C1 segment of cervical spinal cord (tissue), 14 donors: ENCODE measurements around the gene AGTR2.
"Not testable (repeated sequence)": the region's sequence is repeated elsewhere in the genome, so short reads cannot be mapped to it uniquely, and the experiment has no call there.

Experiments
- DNase-seq, 14 donors: peaks; one replicate each; lab custom pipeline; 2025; lab: John Stamatoyannopoulos, UW

Gene AGTR2, protein sequence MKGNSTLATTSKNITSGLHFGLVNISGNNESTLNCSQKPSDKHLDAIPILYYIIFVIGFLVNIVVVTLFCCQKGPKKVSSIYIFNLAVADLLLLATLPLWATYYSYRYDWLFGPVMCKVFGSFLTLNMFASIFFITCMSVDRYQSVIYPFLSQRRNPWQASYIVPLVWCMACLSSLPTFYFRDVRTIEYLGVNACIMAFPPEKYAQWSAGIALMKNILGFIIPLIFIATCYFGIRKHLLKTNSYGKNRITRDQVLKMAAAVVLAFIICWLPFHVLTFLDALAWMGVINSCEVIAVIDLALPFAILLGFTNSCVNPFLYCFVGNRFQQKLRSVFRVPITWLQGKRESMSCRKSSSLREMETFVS

DNA sequence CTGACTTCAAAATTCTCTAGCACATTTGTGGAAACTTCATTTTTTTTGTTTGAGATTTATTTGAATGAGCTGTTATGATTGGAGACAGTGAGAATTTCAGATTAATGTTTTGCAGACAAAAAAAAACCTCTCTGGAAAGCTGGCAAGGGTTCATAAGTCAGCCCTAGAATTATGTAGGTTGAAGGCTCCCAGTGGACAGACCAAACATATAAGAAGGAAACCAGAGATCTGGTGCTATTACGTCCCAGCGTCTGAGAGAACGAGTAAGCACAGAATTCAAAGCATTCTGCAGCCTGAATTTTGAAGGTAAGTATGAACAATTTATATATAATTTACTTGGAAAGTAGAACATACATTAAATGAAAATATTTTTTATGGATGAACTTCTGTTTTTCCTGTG, at the start of gene AGTR2:
Gene AGTR2, plus strand, starts transcription at position 234 of the 400 bp plus-strand sequence. CDS start 1,537 bp downstream, outside the sequence.
- DNase-seq: no peak

DNA sequence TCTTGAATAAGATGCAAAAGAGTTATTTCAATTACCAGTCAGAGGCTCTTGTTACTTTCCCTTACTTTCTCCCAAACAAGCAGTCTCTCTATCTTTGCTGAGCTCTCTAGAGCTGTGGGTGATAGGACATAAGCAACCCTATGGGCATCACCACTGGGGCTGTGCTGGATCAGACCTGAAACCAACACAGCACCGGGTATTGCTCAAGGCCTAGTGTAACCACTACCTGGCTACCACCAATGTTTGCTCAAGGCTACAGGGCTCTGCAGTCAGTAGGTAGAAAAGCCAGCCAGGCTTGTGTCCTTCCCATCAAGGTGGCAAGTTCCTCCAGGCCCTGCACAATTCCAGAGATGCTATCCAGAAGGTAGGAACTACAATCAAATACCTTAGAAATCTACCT, 35.3 kb upstream of the AGTR2 start:
- no peak for DNase-seq

DNA sequence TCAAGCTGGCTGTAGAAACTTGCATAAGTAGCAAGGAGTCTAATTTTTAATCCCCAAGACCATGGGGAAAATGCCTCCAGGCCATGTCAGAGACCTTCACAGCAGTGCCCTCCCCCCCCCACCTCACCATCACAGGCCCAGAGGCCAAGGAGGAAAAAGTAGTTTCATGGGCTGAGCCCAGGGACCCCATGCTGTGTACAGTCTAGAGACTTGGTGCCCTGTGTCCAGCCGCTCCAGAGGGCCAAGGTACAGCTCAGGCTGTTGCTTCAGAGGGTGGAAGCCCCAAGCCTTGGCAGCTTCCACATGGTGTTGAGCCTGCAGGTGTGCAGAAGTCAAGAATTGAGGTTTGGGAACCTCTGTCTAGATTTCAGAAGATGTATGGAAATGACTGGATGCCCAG, 29.3 kb upstream of the AGTR2 start:
- DNase-seq: not testable (repeated sequence)

- no peak for DNase-seq
Observed at GRCh38 chrX:116142976-116143375, 27.6 kb upstream of the AGTR2 start.

GRCh38 chrX:116172976-116173375, 2.4 kb downstream of the AGTR2 start:
- no peak for DNase-seq

DNA sequence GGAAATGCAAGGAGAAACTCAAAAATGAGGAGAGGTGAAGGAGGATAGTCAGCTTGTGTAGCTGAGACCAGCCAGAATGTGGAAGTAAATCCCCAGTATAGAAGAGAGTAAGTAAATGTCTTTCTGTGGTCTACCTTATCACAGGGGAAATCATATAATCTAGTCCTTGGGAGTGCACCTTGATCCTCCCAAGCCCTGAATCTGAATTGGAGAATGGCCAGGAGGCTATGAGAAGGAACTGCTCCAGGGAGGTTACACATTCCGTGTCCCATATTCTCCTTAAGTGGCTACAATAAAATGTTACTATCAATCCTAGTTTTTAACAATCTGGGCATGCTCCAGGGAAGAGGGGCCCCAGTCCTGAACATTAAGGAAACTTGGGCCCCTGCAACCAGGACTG, 10.8 kb downstream of the AGTR2 start:
- no peak for DNase-seq

DNA sequence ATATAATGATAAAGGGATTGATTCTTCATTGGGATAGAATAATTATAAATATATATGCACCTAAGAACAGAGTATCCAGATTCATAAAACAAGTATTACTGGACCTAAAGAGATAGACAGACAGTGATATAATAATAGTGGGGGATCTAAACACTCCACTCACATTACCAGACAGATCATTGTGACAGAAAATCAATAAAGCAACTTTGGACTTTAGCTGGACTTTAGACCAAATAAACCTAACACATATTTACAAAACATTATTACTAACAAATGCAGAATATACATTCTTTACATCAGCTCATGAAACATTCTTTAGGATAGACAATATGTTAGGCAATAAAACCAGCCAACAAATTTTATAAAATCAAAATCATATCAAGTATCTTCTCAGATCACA, 14.6 kb downstream of the AGTR2 start:
- DNase-seq: no peak

DNA sequence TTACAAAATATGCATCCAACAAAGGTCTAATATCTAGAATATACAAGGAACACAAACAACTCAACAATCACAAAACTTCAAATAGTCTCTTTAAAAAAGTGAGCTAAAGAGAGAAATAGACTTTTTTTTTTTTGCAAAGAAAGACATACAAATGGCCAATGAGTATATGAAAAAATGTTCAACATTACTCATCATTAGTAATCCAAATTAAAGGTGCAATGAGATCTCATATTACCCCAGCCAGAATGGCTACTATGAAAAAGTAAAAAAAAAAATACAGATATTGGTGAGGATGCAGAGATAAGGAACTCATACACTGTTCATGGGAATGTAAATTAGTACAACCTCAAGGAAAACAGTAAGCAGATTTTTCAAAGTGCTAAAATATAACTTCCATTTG, 24.1 kb downstream of the AGTR2 start:
- no peak for DNase-seq

- no peak for DNase-seq
Observed at GRCh38 chrX:116198235-116198634, 27.7 kb downstream of the AGTR2 start.

DNA sequence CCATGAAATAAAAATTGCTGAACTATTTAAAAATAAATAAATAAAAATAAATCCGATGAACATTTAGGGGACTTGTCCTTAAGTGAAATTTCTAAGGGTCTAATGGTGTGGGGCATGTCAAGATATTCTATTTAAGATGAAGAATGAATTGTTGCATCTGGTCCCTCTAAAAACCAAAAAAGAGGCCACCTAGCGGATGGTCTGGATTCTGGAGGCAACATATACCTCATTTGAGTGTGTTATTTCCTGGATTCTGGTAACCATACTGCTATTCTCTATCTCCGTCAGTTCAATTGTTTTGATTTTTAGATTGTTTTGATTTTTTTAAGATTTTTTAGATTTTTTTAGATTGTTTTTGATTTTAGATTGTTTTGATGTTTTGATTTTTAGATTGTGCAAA, 28.3 kb downstream of the AGTR2 start:
- no peak for DNase-seq

DNA sequence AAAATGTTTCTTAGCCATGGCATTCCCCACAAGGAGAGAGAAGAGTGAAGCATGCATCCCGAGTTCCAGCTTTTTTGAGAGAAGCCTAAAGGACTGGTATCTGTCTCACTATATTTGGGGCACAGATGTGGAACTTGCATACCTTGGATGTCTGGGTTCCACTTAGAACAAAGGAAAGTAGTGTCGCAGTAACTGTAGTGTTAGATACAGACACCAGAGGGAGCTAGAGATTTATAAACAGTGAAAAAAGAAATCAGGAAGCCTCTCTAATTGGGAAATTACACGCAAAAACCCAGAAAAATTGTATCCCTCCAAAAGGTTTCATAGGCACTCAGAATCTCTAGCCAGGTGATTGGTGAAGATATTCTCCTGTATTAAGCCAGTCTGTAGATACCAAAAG, 34.4 kb downstream of the AGTR2 start:
- no peak for DNase-seq

- no peak for DNase-seq
Observed at GRCh38 chrX:116213262-116213661, 42.7 kb downstream of the AGTR2 start.

GRCh38 chrX:116217080-116217479, 46.5 kb downstream of the AGTR2 start:
- not testable (repeated sequence) for DNase-seq
